H9 (cell line): ENCODE results near the gene SENP7. TPM values are rescaled to one million over a fixed set of nuclear protein-coding genes. Genes with fewer than 3 reads are reported as not detected.

ENCODE experiments used
- DNase-seq: peaks from one replicate; pipeline ENCODE4 v3.0.0-alpha.2; 2017
- H2AFZ ChIP-seq: one replicate; pipeline ENCODE4 v1.6.1; 2013; ENCODE audit warnings: mild to moderate bottlenecking, low read length, control low read depth, moderate library complexity
- H2AK5ac ChIP-seq: 2 replicates; pipeline ENCODE4 v1.6.1; 2013; ENCODE audit warnings: low read length, control low read depth, mixed read lengths; ENCODE audit not compliant: insufficient read length
- H2BK120ac ChIP-seq: one replicate; pipeline ENCODE4 v1.6.1; 2013; ENCODE audit warnings: low read depth, mild to moderate bottlenecking, low read length, control low read depth, inconsistent platforms; ENCODE audit not compliant: poor library complexity, severe bottlenecking
- H2BK12ac ChIP-seq: 2 replicates; pipeline ENCODE4 v1.6.1; 2013; ENCODE audit warnings: low read length, control low read depth, mixed read lengths, low read depth; ENCODE audit not compliant: insufficient read length
- H2BK15ac ChIP-seq: 2 replicates; pipeline ENCODE4 v1.6.1; 2013; ENCODE audit warnings: low read depth, low read length, control low read depth
- H2BK20ac ChIP-seq: one replicate; pipeline ENCODE4 v1.6.1; 2013; ENCODE audit warnings: low read depth, mild to moderate bottlenecking, low read length, control low read depth, inconsistent platforms; ENCODE audit not compliant: poor library complexity, severe bottlenecking
- H2BK5ac ChIP-seq: 2 replicates; pipeline ENCODE4 v1.6.1; 2013; ENCODE audit warnings: low read length, control low read depth, mixed read lengths; ENCODE audit not compliant: insufficient read length
- H3K14ac ChIP-seq: 2 replicates; pipeline ENCODE4 v1.6.1; 2013; ENCODE audit warnings: low read length, control low read depth; ENCODE audit not compliant: insufficient read depth
- H3K18ac ChIP-seq: 2 replicates; pipeline ENCODE4 v1.6.1; 2013; ENCODE audit warnings: low read depth, mild to moderate bottlenecking, mixed read lengths, low read length, control low read depth; ENCODE audit not compliant: insufficient read length
- H3K23ac ChIP-seq: 2 replicates; pipeline ENCODE4 v1.6.1; 2013; ENCODE audit warnings: low read length, control low read depth, mixed read lengths, low read depth; ENCODE audit not compliant: insufficient read length
- H3K23me2 ChIP-seq: 2 replicates; pipeline ENCODE4 v1.6.1; 2013; ENCODE audit warnings: low read depth, mild to moderate bottlenecking, mixed read lengths, low read length, control low read depth; ENCODE audit not compliant: insufficient read length, poor library complexity, severe bottlenecking
- H3K27ac ChIP-seq: 2 replicates; pipeline ENCODE4 v1.5.1; 2013; ENCODE audit warnings: low read length, control low read depth, mixed read lengths, low read depth; ENCODE audit not compliant: insufficient read length
- H3K27me3 ChIP-seq: 2 replicates; pipeline ENCODE4 v1.6.1; 2013; ENCODE audit warnings: low read length, control low read depth, inconsistent platforms; ENCODE audit not compliant: insufficient read depth
- H3K4ac ChIP-seq: 2 replicates; pipeline ENCODE4 v1.6.1; 2013; ENCODE audit warnings: low read depth, mild to moderate bottlenecking, control low read depth, inconsistent platforms, low read length, moderate library complexity
- H3K4me1 ChIP-seq: 2 replicates; pipeline ENCODE4 v1.6.1; 2013; ENCODE audit warnings: low read length, control low read depth, inconsistent platforms; ENCODE audit not compliant: insufficient read depth
- H3K4me2 ChIP-seq: 2 replicates; pipeline ENCODE4 v1.6.1; 2013; ENCODE audit warnings: low read length, control low read depth, mixed read lengths; ENCODE audit not compliant: insufficient read length, insufficient read depth
- H3K56ac ChIP-seq: 2 replicates; pipeline ENCODE4 v1.6.1; 2013; ENCODE audit warnings: low read depth, mild to moderate bottlenecking, mixed read lengths, low read length, control low read depth; ENCODE audit not compliant: insufficient read length
- H3K79me1 ChIP-seq: 2 replicates; pipeline ENCODE4 v1.6.1; 2013; ENCODE audit warnings: low read depth, mild to moderate bottlenecking, moderate library complexity, low read length, control low read depth, inconsistent platforms; ENCODE audit not compliant: insufficient read depth, poor library complexity, severe bottlenecking
- H3K79me2 ChIP-seq: 2 replicates; pipeline ENCODE4 v1.6.1; 2013; ENCODE audit warnings: low read length, control low read depth, inconsistent platforms; ENCODE audit not compliant: insufficient read depth
- H3K9ac ChIP-seq: 2 replicates; pipeline ENCODE4 v1.6.1; 2013; ENCODE audit warnings: low read length, control low read depth, mixed read lengths; ENCODE audit not compliant: insufficient read length; ENCODE audit errors: extremely low read depth
- H3K9me3 ChIP-seq: one replicate; pipeline ENCODE4 v1.6.1; 2013; ENCODE audit warnings: low read depth, low read length, inconsistent platforms; ENCODE audit not compliant: control insufficient read depth
- H3T11ph ChIP-seq: one replicate; pipeline ENCODE4 v1.6.1; 2013; ENCODE audit warnings: mild to moderate bottlenecking, low read length, control low read depth, inconsistent platforms
- H4K20me1 ChIP-seq: one replicate; pipeline ENCODE4 v1.6.1; 2013; ENCODE audit not compliant: control insufficient read depth, insufficient read length, insufficient read depth
- H4K5ac ChIP-seq: 2 replicates; pipeline ENCODE4 v1.6.1; 2013; ENCODE audit warnings: low read depth, mild to moderate bottlenecking, mixed read lengths, low read length, control low read depth; ENCODE audit not compliant: insufficient read length
- H4K8ac ChIP-seq: replicated peaks from 2 replicates; pipeline ENCODE4 v1.6.1; 2013; ENCODE audit warnings: low read length, control low read depth, mixed read lengths, low read depth; ENCODE audit not compliant: insufficient read length
- H4K91ac ChIP-seq: 2 replicates; pipeline ENCODE4 v1.6.1; 2013; ENCODE audit warnings: low read depth, mild to moderate bottlenecking, moderate library complexity, mixed read lengths, low read length, control low read depth; ENCODE audit not compliant: insufficient read length
- H3K27ac Mint-ChIP-seq, 3 experiments: 2 replicates in 2 of 3; 3 replicates in 1 of 3; pipeline ENCODE4 v1.8.0; 2020 to 2021; ENCODE audit warnings: mixed read lengths in 3 of 3, mild to moderate bottlenecking in 1 of 3, moderate library complexity in 1 of 3
- H3K27me3 Mint-ChIP-seq: 2 replicates; pipeline ENCODE4 v1.8.0; 2021; ENCODE audit warnings: low read depth, mild to moderate bottlenecking, moderate library complexity, mixed read lengths
- H3K36me3 Mint-ChIP-seq, 3 experiments: 2 replicates in 2 of 3; 3 replicates in 1 of 3; pipeline ENCODE4 v1.8.0; 2020 to 2021; ENCODE audit warnings: low read depth in 3 of 3, mixed read lengths in 3 of 3; ENCODE audit not compliant: insufficient read depth in 1 of 3
- H3K4me1 Mint-ChIP-seq, 2 experiments: 2 replicates each; pipeline ENCODE4 v1.8.0; 2020; ENCODE audit warnings: mixed read lengths in 2 of 2
- H3K4me3 Mint-ChIP-seq, 2 experiments: 2 replicates in 1 of 2; 3 replicates in 1 of 2; pipeline ENCODE4 v1.8.0; 2020 to 2021; ENCODE audit warnings: mild to moderate bottlenecking in 2 of 2, mixed read lengths in 2 of 2, moderate library complexity in 1 of 2
- H3K9me3 Mint-ChIP-seq, 2 experiments: 2 replicates in 1 of 2; 3 replicates in 1 of 2; pipeline ENCODE4 v1.8.0; 2020; ENCODE audit warnings: mild to moderate bottlenecking in 2 of 2, mixed read lengths in 2 of 2, moderate library complexity in 1 of 2
- total RNA-seq: library from RNA; stranded (reverse); gene quantifications from 2 replicates; pipeline ENCODE4 v1.2.1, GENCODE V29; 2021
- TF ChIP-seq, protein P1 (sequence below): fragments of 200-600 bp; sonication (generic); conservative IDR thresholded peaks from 3 replicates; pipeline ENCODE4 v1.8.0; 2021; ENCODE audit warnings: antibody characterized with exemption, mild to moderate bottlenecking

SENP7 gene
- total RNA-seq, 1 experiment from 2014 or later, result 8.4 TPM

DNA sequence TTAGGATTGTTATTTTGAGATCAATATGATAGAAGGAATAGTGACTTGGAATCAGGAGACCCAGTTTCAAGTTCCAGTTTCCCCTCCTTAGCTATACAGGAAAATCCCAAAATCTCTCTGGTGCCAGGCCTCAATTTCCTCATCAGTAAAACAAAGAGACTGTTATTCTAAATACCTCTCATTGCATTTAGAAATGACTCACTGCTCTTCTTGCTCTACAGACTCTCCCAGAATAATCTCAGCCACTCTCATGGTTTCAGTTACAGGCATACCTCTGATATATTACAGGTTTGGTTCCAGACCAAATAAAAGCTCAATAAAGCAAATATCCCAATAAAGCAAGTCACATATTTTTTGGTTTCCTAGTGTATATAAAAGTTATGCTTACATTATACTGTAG is 221.0 kb downstream of the SENP7 start:
- H3K23ac ChIP-seq, result no peak overlapping the region
- TF ChIP-seq, protein P1, sequence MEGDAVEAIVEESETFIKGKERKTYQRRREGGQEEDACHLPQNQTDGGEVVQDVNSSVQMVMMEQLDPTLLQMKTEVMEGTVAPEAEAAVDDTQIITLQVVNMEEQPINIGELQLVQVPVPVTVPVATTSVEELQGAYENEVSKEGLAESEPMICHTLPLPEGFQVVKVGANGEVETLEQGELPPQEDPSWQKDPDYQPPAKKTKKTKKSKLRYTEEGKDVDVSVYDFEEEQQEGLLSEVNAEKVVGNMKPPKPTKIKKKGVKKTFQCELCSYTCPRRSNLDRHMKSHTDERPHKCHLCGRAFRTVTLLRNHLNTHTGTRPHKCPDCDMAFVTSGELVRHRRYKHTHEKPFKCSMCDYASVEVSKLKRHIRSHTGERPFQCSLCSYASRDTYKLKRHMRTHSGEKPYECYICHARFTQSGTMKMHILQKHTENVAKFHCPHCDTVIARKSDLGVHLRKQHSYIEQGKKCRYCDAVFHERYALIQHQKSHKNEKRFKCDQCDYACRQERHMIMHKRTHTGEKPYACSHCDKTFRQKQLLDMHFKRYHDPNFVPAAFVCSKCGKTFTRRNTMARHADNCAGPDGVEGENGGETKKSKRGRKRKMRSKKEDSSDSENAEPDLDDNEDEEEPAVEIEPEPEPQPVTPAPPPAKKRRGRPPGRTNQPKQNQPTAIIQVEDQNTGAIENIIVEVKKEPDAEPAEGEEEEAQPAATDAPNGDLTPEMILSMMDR, result no peak
- no peak overlapping the region for H3K4me3 Mint-ChIP-seq
- H4K20me1 ChIP-seq, result no peaks in the 10 kb centered on the region
- no peak overlapping the region for H2BK20ac ChIP-seq
- no peaks in the 10 kb centered on the region for H3K23me2 ChIP-seq
- no peak overlapping the region for H3K14ac ChIP-seq
- no peak overlapping the region for H2BK12ac ChIP-seq
- no peak overlapping the region for H3K27ac ChIP-seq
- H3K18ac ChIP-seq, result no peak overlapping the region
- DNase-seq, result no peak
- H4K91ac ChIP-seq, result no peak overlapping the region
- no peak overlapping the region for H3T11ph ChIP-seq
- no peak overlapping the region for H3K4me2 ChIP-seq
- no peak overlapping the region for H2BK120ac ChIP-seq
- H3K27ac Mint-ChIP-seq, result no peak overlapping the region
- H3K4me1 ChIP-seq, result no peaks in the 10 kb centered on the region
- no peak overlapping the region for H2AFZ ChIP-seq
- H4K5ac ChIP-seq, result no peak overlapping the region
- H2AK5ac ChIP-seq, result no peak overlapping the region
- peaks cover 0 to 4% of the 10 kb centered on the region in 2 experiments; a peak in 1 of 5 replicates for H3K9me3 Mint-ChIP-seq
- H3K79me1 ChIP-seq, result no peaks in the 10 kb centered on the region
- H3K27me3 Mint-ChIP-seq, result no peaks in the 10 kb centered on the region; the same call in 1 of the 2 replicates
- H3K9ac ChIP-seq, result no peak overlapping the region
- H3K36me3 Mint-ChIP-seq, result no peaks in the 10 kb centered on the region
- no peaks in the 10 kb centered on the region for H3K9me3 ChIP-seq
- no peak overlapping the region for H3K56ac ChIP-seq
- no peaks in the 10 kb centered on the region for H3K79me2 ChIP-seq
- H3K4ac ChIP-seq, result no peak overlapping the region
- no peak overlapping the region for H4K8ac ChIP-seq
- no peaks in the 10 kb centered on the region for H3K27me3 ChIP-seq
- H2BK15ac ChIP-seq, result no peak overlapping the region
- H3K4me1 Mint-ChIP-seq, result peaks cover 0 to 4% of the 10 kb centered on the region in 2 experiments; a peak in 1 of 4 replicates
- no peak overlapping the region for H2BK5ac ChIP-seq
